Measurements from ENCODE around the gene ANKS1B. TPM values are rescaled to one million over a fixed set of nuclear protein-coding genes. Genes with fewer than 3 reads are reported as not detected.

ANKS1B gene
- total and polyA plus RNA-seq, 10 of the 15 experiments (the other 5 are each of a cell fraction or from before 2014, with no cell fraction given), result 0.16 to 1.3 (median 0.82) TPM; not detected in 7

DNA sequence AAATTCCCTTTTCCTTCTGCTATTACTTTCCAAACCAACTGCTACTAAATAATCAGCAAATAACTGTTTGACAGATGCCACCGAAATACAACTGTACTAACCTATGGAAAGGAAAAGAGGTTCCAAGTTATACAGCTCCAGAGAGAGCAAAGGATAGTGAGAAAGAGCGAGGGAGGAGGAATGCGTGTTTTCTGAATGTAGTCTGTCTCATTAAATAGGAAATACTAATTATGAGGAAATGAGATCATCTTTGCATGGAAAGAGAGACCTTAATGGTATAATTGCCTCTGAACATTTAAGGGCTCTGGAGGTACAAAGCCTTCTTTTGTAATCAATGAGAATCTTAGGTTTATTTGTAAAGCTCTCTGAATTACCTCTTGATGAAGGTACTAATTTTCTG is 1144.4 kb downstream of the ANKS1B start:
- no peaks in the 10 kb centered on the region for H3K79me2 ChIP-seq (ENCODE audit: control insufficient read depth, insufficient read depth, low read length)
- ChIA-PET SMC1A (ENCODE audit: uncharacterized antibody, unreplicated experiment) (no interaction called here), POLR2A (no interaction called here), CTCF (interaction anchor here (1.2 to 1.9 kb wide), 2 partner anchors 9 to 158 kb away, joined by 3 to 4 read pairs; no protein-coding TSS in a partner anchor), RAD21 (ENCODE audit: unreplicated experiment) (no interaction called here)
- no peak overlapping the region for H3K27ac ChIP-seq (ENCODE audit: control insufficient read depth, insufficient read depth)
- H3K9me3 ChIP-seq (replicated peaks; ENCODE audit: control insufficient read depth, insufficient read depth, low read length), result no peaks in the 10 kb centered on the region
- BruUV-seq (replicated peaks), result no TSS peak
- no peaks in the 10 kb centered on the region for H4K20me1 ChIP-seq (ENCODE audit: control insufficient read depth, insufficient read depth)
- DNase-seq (ENCODE audit: low read depth, low spot score) (no peak), ATAC-seq (no peak), FAIRE-seq (no peak)
- no peaks in the 10 kb centered on the region for H3K4me1 ChIP-seq (ENCODE audit: control insufficient read depth, insufficient read depth, low read length)
- intact Hi-C loops (cut with micrococcal nuclease; ENCODE audit: unreplicated experiment) (no loop called here), in situ Hi-C loops (cut with MboI) (no loop called here)
- no peak overlapping the region for H3K9ac ChIP-seq (ENCODE audit: control insufficient read depth, insufficient read depth, low read length)
- H3K4me3 ChIP-seq, result no peak overlapping the region
- H2AFZ ChIP-seq (ENCODE audit: control insufficient read depth, low read depth, low read length), result no peak overlapping the region
- H3K27me3 ChIP-seq (replicated peaks in 1 of 2; ENCODE audit: control insufficient read depth in 2 of 2, insufficient read depth in 2 of 2, low read length in 1 of 2), result peaks cover 0 to 3% of the 10 kb centered on the region in 2 experiments; a peak in 1 of 4 replicates
- WGBS (ENCODE audit: insufficient coverage, insufficient replicate concordance, low lambda C conversion rate, missing lambda C conversion rate), result 38% methylated on average over 3 of the region's 3 CpGs
- no peak overlapping the region for H3K4me2 ChIP-seq (ENCODE audit: control insufficient read depth, insufficient read depth)
- H3K36me3 ChIP-seq (ENCODE audit: control insufficient read depth in 2 of 2, insufficient read depth in 2 of 2, low read length in 1 of 2), result no peaks in the 10 kb centered on the region
- TF ChIP-seq CBX5 (IDR thresholded peaks at IDR 0.05; ENCODE audit: low read depth) (no peak), ZNF217 (IDR thresholded peaks at IDR 0.05) (no peak), EED (IDR thresholded peaks at IDR 0.05; ENCODE audit: low read depth) (no peak), SUPT20H (IDR thresholded peaks at IDR 0.05; ENCODE audit: borderline replicate concordance, control insufficient read depth, low read depth, low read length) (no peak), WRNIP1 (IDR thresholded peaks at IDR 0.05; ENCODE audit: borderline replicate concordance, low read depth, low read length) (no peak), LARP7 (IDR thresholded peaks at IDR 0.05) (no peak), ZNF384 (IDR thresholded peaks at IDR 0.05; ENCODE audit: borderline replicate concordance, low read depth, low read length) (no peak), ZNF622 (IDR thresholded peaks at IDR 0.05) (no peak), TARDBP (IDR thresholded peaks at IDR 0.05; ENCODE audit: borderline replicate concordance) (no peak), NFYB (IDR thresholded peaks at IDR 0.05; ENCODE audit: insufficient read depth, low read depth, low read length) (no peak), SPI1 (IDR thresholded peaks at IDR 0.05; ENCODE audit: borderline replicate concordance, insufficient read depth, low read depth, low read length) (no peak), EP300 (IDR thresholded peaks at IDR 0.05; ENCODE audit: borderline replicate concordance in 1 of 2, control insufficient read depth in 1 of 2, low read depth in 2 of 2, low read length in 2 of 2) (no peak), POU2F2 (IDR thresholded peaks at IDR 0.05; ENCODE audit: borderline replicate concordance, low read depth, low read length) (no peak), CBX3 (IDR thresholded peaks at IDR 0.05; ENCODE audit: borderline replicate concordance, low read depth) (no peak), ZSCAN29 (IDR thresholded peaks at IDR 0.05) (no peak)
- TF ChIP-seq, protein P1, sequence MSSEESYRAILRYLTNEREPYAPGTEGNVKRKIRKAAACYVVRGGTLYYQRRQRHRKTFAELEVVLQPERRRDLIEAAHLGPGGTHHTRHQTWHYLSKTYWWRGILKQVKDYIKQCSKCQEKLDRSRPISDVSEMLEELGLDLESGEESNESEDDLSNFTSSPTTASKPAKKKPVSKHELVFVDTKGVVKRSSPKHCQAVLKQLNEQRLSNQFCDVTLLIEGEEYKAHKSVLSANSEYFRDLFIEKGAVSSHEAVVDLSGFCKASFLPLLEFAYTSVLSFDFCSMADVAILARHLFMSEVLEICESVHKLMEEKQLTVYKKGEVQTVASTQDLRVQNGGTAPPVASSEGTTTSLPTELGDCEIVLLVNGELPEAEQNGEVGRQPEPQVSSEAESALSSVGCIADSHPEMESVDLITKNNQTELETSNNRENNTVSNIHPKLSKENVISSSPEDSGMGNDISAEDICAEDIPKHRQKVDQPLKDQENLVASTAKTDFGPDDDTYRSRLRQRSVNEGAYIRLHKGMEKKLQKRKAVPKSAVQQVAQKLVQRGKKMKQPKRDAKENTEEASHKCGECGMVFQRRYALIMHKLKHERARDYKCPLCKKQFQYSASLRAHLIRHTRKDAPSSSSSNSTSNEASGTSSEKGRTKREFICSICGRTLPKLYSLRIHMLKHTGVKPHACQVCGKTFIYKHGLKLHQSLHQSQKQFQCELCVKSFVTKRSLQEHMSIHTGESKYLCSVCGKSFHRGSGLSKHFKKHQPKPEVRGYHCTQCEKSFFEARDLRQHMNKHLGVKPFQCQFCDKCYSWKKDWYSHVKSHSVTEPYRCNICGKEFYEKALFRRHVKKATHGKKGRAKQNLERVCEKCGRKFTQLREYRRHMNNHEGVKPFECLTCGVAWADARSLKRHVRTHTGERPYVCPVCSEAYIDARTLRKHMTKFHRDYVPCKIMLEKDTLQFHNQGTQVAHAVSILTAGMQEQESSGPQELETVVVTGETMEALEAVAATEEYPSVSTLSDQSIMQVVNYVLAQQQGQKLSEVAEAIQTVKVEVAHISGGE (CRISPR knock-in tag; IDR thresholded peaks at IDR 0.05), result no peak
- TF ChIP-seq, protein P2, sequence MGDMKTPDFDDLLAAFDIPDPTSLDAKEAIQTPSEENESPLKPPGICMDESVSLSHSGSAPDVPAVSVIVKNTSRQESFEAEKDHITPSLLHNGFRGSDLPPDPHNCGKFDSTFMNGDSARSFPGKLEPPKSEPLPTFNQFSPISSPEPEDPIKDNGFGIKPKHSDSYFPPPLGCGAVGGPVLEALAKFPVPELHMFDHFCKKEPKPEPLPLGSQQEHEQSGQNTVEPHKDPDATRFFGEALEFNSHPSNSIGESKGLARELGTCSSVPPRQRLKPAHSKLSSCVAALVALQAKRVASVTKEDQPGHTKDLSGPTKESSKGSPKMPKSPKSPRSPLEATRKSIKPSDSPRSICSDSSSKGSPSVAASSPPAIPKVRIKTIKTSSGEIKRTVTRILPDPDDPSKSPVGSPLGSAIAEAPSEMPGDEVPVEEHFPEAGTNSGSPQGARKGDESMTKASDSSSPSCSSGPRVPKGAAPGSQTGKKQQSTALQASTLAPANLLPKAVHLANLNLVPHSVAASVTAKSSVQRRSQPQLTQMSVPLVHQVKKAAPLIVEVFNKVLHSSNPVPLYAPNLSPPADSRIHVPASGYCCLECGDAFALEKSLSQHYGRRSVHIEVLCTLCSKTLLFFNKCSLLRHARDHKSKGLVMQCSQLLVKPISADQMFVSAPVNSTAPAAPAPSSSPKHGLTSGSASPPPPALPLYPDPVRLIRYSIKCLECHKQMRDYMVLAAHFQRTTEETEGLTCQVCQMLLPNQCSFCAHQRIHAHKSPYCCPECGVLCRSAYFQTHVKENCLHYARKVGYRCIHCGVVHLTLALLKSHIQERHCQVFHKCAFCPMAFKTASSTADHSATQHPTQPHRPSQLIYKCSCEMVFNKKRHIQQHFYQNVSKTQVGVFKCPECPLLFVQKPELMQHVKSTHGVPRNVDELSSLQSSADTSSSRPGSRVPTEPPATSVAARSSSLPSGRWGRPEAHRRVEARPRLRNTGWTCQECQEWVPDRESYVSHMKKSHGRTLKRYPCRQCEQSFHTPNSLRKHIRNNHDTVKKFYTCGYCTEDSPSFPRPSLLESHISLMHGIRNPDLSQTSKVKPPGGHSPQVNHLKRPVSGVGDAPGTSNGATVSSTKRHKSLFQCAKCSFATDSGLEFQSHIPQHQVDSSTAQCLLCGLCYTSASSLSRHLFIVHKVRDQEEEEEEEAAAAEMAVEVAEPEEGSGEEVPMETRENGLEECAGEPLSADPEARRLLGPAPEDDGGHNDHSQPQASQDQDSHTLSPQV (IDR thresholded peaks at IDR 0.05), result no peak
